Measurements from ENCODE around the gene TRIP12.

GRCh38 chr2:229880892-229881586 lies 40.8 kb downstream of the TRIP12 start:
- TF ChIP-seq CTCF (IDR thresholded peaks at IDR 0.05) (no peak), FOSL2 (IDR thresholded peaks at IDR 0.05) (no peak), FOSL2 (CRISPR knock-in tag; IDR thresholded peaks at IDR 0.05) (no peak), ZFP36 (IDR thresholded peaks at IDR 0.05; ENCODE audit: borderline replicate concordance, partially characterized antibody) (no peak), HOXA7 (CRISPR knock-in tag; IDR thresholded peaks at IDR 0.05) (no peak), EP300 (IDR thresholded peaks at IDR 0.05) (no peak), JUN (IDR thresholded peaks at IDR 0.05) (no peak), MAX (IDR thresholded peaks at IDR 0.05) (no peak)
